ENCODE data around the gene MYLK4. TPM values are rescaled to one million over a fixed set of nuclear protein-coding genes. Genes with fewer than 3 reads are reported as not detected.

Gene MYLK4
- total RNA-seq, 2 donors from 2014 or later: 0.20 to 0.35 TPM

DNA sequence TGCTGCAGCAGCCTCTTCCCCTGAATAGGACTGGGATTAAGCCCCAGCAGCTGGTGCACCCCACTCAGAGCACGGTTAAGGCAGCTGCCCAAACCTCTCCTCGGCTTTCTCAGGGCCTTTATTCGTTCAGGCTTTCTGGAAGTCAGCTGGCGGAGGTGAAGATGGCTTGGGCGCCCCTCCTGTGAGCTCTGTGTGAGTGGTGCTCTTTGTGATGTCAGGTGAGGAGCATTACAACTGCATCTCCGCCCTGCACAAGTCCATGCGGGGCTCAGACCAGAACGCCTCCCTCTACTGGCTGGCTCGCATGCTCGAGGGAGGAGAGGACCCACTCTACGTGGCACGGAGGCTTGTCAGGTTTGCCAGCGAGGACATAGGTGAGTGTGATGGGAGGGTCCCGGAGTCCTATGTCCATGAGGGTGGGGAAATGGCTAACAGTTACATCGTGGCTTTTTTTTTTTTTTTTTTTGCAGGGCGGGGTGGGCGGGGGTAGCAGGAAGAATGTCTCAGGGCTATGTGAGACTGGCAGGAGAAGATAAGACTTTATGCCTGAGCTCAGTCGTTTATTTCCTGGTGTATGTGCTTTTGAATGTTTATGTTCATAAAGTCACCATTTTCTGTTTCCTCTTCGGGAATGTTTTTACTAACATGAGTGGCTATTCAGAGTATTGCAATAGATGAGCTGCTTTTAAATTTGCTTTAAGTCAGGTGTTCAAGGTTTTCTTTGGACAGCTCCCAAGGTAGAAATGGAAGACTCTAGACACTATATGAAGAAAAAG is 32.7 kb upstream of the MYLK4 start:
- Histone ChIP-seq H3K4me1 (no peaks in the 10 kb centered on the region), H3K4me3 (no peak overlapping the region), H3K9me3 (no peaks in the 10 kb centered on the region), H3K27ac (peak overlapping the region; percentile 53), H3K27me3 (no peaks in the 10 kb centered on the region), H3K36me3 (no peaks in the 10 kb centered on the region), H3K9ac (ENCODE audit: low read depth in 2 of 2, low read length in 2 of 2) (no peak overlapping the region)
- peak; percentile 53 for DNase-seq
- intact Hi-C loops (cut with DNase I): no loop called here
- TF ChIP-seq, protein P1, sequence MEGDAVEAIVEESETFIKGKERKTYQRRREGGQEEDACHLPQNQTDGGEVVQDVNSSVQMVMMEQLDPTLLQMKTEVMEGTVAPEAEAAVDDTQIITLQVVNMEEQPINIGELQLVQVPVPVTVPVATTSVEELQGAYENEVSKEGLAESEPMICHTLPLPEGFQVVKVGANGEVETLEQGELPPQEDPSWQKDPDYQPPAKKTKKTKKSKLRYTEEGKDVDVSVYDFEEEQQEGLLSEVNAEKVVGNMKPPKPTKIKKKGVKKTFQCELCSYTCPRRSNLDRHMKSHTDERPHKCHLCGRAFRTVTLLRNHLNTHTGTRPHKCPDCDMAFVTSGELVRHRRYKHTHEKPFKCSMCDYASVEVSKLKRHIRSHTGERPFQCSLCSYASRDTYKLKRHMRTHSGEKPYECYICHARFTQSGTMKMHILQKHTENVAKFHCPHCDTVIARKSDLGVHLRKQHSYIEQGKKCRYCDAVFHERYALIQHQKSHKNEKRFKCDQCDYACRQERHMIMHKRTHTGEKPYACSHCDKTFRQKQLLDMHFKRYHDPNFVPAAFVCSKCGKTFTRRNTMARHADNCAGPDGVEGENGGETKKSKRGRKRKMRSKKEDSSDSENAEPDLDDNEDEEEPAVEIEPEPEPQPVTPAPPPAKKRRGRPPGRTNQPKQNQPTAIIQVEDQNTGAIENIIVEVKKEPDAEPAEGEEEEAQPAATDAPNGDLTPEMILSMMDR (IDR thresholded peaks at IDR 0.05): peak; percentile 23

DNA sequence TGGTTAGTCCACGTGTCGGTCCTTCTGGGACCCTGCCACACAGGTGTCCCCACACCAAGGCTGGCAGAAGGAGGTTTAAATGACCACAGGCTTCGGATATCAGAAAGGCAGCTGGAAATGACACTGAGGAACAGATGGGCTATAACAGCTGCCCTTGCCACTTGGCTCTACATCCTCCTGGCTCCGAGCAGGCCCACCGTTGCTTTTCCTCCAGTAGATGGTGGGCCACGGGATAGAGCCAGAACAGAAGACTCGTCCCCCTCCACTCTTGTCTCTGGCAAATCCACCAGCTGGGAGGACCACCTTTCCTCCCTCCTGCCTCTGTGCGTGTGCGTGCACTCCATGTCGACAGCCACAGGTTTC is 32.1 kb upstream of the MYLK4 start:
- Histone ChIP-seq H3K9ac (ENCODE audit: low read depth in 2 of 2, low read length in 2 of 2) (no peak overlapping the region), H3K36me3 (no peaks in the 10 kb centered on the region)
- intact Hi-C loops (cut with DNase I): no loop called here

DNA sequence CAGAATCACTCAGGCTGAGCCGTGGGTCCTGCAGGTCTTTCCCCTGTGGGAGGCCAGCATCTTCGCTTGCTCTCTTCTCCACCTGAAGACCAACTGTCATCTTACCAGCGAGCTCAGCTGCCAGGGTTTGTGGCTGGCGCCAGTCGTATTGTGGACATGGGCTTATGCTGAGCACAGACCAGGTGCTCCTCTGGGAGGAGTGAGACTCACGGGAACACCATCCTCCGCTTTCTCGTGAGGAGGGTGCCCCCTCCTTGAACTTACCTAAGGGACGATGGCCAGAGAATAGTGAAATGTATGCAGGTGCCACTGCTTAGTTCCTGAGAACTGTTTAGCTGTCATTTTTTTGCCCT is 31.6 kb upstream of the MYLK4 start:
- no peak for DNase-seq
- Histone ChIP-seq H3K36me3 (no peaks in the 10 kb centered on the region), H3K27ac (no peak overlapping the region), H3K4me3 (no peak overlapping the region), H3K4me1 (no peaks in the 10 kb centered on the region), H3K9ac (ENCODE audit: low read depth in 2 of 2, low read length in 2 of 2) (no peak overlapping the region), H3K27me3 (no peaks in the 10 kb centered on the region), H3K9me3 (no peaks in the 10 kb centered on the region)
- TF ChIP-seq, protein P1 (IDR thresholded peaks at IDR 0.05): no peak
- intact Hi-C loops (cut with DNase I): no loop called here

More for the DNA sequence above, 32.1 kb upstream of the MYLK4 start:
- Histone ChIP-seq H3K27me3 (no peaks in the 10 kb centered on the region), H3K4me1 (no peaks in the 10 kb centered on the region), H3K27ac (peak overlapping the region; percentile 53), H3K9me3 (no peaks in the 10 kb centered on the region), H3K4me3 (no peak overlapping the region)
- DNase-seq: no peak
- TF ChIP-seq, protein P1 (IDR thresholded peaks at IDR 0.05): no peak

DNA sequence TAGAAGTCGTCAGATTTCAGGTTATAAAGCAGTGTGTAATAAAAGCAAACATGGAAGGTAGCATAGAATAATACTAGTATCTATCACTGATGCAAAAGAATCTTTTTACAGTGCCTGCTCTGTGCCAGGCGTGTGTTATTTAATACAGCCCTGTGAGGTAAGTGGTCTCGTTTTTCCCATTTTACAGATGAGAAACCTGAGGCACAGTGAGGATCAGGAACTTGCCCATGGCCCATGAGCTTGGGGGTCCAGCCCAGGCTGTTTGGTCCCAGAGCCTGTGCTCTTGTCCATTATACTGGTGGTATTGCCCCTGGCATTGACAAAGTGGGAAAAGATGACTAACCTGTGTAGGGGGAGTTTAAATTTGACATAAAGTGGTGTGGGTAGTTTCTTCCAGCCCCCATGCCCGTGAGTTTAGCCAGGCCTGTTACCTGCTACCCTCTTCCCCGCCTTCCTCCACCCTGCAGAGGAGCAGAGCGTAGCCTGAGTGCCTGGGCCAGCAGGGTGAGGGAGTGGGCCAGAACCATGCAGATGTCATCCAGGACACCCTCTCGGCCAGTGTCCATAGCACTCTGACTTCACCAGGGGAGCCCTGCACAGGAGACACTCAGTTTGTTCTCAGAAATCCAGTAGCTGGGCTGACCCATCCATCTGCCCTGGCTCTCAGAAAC is 31.1 kb upstream of the MYLK4 start:
- Histone ChIP-seq H3K27me3 (no peaks in the 10 kb centered on the region), H3K9me3 (no peaks in the 10 kb centered on the region), H3K36me3 (no peaks in the 10 kb centered on the region), H3K4me3 (no peak overlapping the region), H3K9ac (ENCODE audit: low read depth in 2 of 2, low read length in 2 of 2) (no peak overlapping the region), H3K27ac (no peak overlapping the region), H3K4me1 (no peaks in the 10 kb centered on the region)
- TF ChIP-seq, protein P1 (IDR thresholded peaks at IDR 0.05): no peak
- DNase-seq: no peak
- intact Hi-C loops (cut with DNase I): no loop called here

DNA sequence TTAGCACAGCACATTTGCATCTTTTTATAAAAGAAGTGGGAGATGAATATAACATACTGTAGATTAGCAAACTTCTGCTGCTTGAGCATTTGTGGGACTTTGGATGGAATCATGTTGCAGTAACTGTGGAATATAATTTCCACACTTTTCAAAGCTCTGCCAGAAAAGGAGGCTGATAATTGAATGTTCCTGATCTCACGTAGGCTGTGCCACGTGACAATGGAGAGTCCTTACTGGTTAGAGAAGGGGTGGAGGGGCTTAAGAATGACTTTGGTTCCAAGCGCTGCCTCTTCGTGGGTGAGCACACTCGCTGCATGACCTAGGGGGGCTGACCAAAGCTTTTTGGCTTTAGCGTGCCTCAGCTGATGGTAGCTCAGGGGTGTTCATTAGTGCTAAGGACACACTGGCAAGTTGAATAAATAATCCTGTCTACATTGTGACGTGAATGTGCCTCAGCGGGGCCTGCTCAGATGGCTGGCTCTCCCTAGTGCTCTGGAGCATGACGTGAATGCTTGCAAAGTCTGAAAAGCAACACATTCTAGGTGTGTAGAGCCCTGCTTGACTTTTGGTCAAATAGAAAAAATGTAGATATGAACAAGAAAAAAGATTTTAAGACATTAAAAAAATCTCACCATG is 29.5 kb upstream of the MYLK4 start:
- Histone ChIP-seq H3K9me3 (no peaks in the 10 kb centered on the region), H3K36me3 (no peaks in the 10 kb centered on the region), H3K27ac (no peak overlapping the region), H3K27me3 (no peaks in the 10 kb centered on the region), H3K4me1 (no peaks in the 10 kb centered on the region), H3K4me3 (no peak overlapping the region), H3K9ac (ENCODE audit: low read depth in 2 of 2, low read length in 2 of 2) (no peak overlapping the region)
- DNase-seq: no peak
- TF ChIP-seq, protein P1 (IDR thresholded peaks at IDR 0.05): no peak
- intact Hi-C loops (cut with DNase I): no loop called here
